SKM-1 (cell line): ENCODE results near the gene ANKRD36.
"Not testable (repeated sequence)": the region's sequence is repeated elsewhere in the genome, so short reads cannot be mapped to it uniquely, and the experiment has no call there.

Experiments used
- DNase-seq: peaks from one replicate; lab custom pipeline; 2025; ENCODE audit not compliant: unreplicated experiment; lab: John Stamatoyannopoulos, UW

Gene ANKRD36

DNA sequence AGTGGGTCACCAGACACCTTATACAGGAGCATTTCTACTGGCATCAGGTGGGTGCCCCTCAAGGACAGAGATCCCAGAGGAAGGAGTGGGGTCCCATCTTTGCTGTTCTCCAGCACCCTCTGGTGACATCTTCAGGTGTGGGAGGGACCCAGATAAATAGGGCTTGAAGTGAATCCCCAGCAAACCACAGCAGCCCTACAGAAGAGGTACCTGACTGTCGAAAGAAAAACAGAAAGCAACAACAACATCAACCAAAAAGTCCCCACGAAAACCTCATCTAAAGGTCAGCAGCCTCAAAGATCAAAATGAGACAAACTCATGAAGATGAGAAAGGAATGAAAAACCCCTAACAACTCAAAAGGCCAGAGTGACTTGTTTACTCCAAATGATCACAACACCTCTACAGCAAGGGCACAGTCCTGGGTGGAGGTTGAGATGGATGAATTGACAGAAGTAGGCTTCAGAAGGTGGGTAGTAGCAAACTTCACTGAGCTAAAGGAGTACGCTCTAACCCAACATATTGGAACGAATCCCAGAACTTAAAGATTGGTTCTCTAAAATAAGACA lies 163.4 kb downstream of the ANKRD36 start:
- not testable (repeated sequence) for DNase-seq

DNA sequence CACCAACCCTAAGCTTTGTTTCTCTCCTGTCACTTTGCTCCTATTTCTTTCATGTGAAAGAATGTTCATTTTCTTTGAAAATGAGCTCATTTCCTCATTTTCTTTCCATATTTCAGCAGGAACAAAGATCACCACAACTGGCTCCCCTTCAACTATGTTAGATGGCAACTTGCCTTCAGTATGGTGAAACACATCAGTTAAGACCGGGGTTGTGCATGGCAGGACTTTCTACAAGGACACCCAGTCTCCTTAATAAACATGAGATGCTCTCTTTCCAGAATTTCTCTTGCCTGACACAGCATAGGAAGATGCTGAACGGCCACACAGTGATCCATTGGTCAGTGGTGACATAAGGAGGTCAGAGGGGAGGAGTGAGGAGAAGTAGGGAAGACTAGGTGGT lies 172.2 kb downstream of the ANKRD36 start:
- not testable (repeated sequence) for DNase-seq

GRCh38 chr2:97293687-97294086 lies 180.7 kb downstream of the ANKRD36 start:
- not testable (repeated sequence) for DNase-seq
